GM10266 (cell line): ENCODE results near the gene NELL2.
"Not testable (repeated sequence)": the region's sequence is repeated elsewhere in the genome, so short reads cannot be mapped to it uniquely, and the experiment has no call there.

Source experiments
- DNase-seq: peaks from one replicate; pipeline ENCODE4 v3.0.0; 2012; ENCODE audit errors: extremely low spot score
- CTCF ChIP-seq: IDR thresholded peaks from 2 replicates; pipeline ENCODE4 v1.5.1; 2012; ENCODE audit warnings: mild to moderate bottlenecking, low read depth; ENCODE audit not compliant: control insufficient read depth, insufficient read depth; ENCODE audit errors: missing control alignments

Gene NELL2

GRCh38 chr12:44763021-44763420, 113.1 kb downstream of the NELL2 start:
- TF ChIP-seq CTCF = no peak
- no peak for DNase-seq

- no peak for TF ChIP-seq CTCF
- DNase-seq = no peak
These were observed 116.8 kb downstream of the NELL2 start for GRCh38 chr12:44759289-44759688.

GRCh38 chr12:44750468-44750867, 125.6 kb downstream of the NELL2 start:
- DNase-seq = no peak
- TF ChIP-seq CTCF = no peak

DNA sequence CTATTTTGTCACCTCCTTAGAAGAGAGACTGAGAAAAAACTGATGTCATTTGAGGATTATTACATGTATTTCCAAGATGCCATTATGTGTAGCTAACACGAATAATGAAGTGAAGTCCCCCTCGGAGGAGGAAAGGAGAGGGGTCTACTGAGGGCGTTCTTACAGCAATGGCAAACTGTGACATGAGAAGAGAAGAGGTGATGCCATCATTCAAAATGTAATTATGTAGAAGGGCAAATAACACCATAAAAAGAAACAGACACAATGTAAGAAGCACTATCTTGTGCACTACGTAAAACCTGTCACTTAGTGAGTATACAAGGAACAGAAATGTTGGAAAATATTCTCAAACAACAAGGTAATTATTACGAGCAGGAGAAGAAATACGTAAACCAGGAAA, 126.5 kb downstream of the NELL2 start:
- no peak for TF ChIP-seq CTCF
- no peak for DNase-seq

GRCh38 chr12:44748950-44749468, 127.1 kb downstream of the NELL2 start:
- no peak for TF ChIP-seq CTCF
- no peak for DNase-seq

DNA sequence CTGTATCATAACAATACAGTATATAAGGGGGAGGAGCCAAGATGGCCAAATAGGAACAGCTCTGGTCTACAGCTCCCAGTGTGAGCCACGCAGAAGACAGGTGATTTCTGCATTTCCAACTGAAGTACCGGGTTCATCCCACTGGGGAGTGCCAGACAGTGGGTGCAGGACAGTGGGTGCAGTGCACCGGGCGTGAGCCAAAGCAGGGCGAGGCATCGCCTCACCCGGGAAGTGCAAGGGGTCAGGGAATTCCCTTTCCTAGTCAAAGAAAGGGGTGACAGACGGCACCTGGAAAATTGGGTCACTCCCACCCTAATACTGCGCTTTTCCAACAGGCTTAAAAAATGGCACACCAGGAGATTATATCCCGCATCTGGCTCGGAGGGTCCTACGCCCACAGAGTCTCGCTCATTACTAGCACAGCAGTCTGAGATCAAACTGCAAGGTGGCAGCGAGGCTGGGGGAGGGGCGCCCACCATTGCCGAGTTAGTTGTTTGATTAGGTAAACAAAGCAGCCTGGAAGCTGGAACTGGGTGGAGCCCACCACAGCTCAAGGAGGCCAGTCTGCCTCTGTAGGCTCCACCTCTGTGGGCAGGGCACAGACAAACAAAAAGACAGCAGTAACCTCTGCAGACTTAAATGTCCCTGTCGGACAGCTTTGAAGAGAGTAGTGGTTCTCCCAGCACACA, 134.7 kb downstream of the NELL2 start:
- DNase-seq = not testable (repeated sequence)

DNA sequence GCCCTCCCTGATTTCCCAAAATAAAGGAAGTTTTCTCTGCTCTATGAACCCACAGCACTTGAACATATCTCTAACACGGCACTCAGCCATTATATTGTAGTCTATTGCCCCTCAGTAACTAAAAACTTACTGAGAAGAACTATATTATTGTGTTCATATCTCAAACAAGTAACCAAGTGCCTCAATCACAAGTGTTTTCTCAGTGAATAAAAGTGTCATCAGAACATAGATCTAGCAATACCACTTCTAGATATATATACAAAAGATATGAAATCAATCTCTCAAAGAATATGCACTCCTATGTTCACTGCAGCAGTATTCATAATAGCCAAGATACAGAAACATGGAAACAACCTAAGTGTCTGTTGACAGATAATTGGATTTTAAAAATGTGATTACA, 138.1 kb downstream of the NELL2 start:
- DNase-seq = no peak
- TF ChIP-seq CTCF = no peak

GRCh38 chr12:44728566-44728965, 147.5 kb downstream of the NELL2 start:
- no peak for DNase-seq
- TF ChIP-seq CTCF = no peak
